GM23338 (cell line): ENCODE results near the gene GNB5.

Experiments used
- EZH2 ChIP-seq: fragments of 200-600 bp; sonication (generic); IDR thresholded peaks from one replicate; pipeline ENCODE4 v1.8.0; 2017; ENCODE audit warnings: antibody characterized with exemption, mild to moderate bottlenecking, low read depth; ENCODE audit not compliant: unreplicated experiment
- ZNF331 ChIP-seq: fragments of 250-450 bp; sonication (Bioruptor Pico); IDR thresholded peaks from 2 replicates; pipeline ENCODE4 v1.5.0; 2020; ENCODE audit warnings: low read depth, mild to moderate bottlenecking, moderate library complexity

DNA sequence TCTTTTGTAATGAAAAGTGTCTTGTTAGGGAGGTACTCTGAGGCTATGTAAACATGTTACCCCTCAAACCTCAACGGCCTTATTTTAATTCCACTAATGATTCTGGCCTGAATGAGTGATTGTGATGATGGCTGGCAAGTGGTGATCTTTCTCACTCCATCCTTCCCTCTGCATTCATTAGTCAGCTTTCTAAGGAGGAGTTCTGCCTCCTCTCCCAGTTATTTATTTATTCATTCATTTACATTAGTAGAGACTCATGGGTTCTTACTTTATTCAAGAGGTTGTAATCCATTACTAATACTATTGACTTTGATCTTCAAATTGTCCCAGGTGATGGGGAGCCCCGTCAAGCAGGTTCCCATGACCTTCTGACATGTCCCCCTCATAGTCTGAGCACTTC, 35.3 kb downstream of the GNB5 start:
- TF ChIP-seq ZNF331 (CRISPR knock-in tag) (no peak), EZH2 (no peak)
